HG03039 (cell line): ENCODE measurements around the gene FLAD1.

ENCODE experiments used
- ATAC-seq: cut with Tn5 transposase; IDR thresholded peaks from one replicate; pipeline ENCODE4 v1.9.1; 2021; ENCODE audit warnings: mild to moderate bottlenecking, moderate library complexity; ENCODE audit not compliant: unreplicated experiment

FLAD1 gene

GRCh38 chr1:154982897-154983648, at the start of gene FLAD1:
TSS of gene FLAD1 (plus strand) at chr1:154983344. CDS start at chr1:154983695, 351 bp downstream.
- peak; percentile 93 for ATAC-seq

GRCh38 chr1:154934358-154934948, 48.7 kb upstream of the FLAD1 start:
- ATAC-seq: no peak

DNA sequence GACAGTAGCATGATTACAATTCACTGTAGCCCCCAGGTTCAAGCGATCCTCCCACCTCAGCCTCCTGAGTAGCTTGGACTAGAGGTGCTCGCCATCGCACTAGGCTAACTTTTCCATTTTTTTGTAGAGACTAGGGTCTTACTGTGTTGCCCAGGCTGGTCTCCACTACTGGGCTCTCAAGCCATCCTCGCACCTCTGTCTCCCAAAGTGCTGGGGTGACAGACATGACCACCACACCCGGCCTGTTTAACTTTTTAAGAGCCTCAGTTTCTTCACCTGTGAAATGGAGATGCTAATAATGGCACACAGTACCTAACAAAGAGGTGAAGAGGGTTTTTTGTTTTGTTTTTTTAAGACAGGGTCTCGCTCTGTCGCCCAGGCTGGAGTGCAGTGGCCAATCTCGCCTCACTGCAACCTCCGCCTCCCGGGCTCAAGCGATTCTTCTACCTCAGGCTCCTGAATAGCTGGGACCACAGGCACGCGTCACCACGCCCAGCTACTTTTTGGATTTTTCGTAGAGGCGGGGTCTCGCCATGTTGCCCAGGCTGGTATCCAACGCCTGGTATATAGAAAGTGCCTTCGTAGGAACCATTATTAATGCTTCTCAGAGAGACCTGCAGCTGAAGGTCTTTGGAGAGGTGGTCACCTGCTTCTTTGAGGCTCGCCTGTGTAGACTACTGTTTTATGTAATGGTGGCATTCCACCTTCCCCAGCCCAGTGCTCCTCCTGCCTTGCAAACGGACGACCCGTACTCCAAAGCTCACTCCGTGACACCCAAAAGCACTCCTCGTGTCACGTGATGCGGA, 47.2 kb upstream of the FLAD1 start:
- ATAC-seq: no peak

DNA sequence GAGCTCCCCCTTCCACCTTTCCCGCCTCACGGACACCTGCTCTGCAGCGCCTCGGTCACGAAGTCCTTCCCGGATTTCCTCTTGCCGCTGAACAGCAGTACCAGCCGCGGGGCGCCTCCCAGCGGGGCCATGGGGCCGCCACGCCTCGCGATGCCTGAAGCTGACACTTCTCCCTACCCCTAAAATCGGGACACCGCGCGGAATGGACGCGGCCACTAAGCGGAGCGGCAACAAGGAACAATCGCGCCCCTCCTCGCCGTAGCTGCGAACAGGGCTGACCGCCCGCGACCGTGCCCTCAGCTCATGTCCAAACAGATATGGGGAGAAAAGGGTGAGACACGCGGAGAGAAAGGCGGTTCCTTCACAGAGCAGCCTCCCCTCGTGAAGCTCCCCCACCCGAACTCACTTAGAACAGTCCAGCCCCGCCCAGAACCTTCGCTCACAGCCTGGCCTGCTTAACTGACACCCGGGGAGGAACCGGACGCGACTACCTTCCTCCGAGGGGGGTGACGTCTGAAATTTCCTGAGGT, 46.5 kb upstream of the FLAD1 start, which contains the start of gene PMVK:
PMVK (minus strand) TSS at position 165 of the 530 bp plus-strand sequence; CDS start at position 131, 34 bp downstream.
- peak; percentile 77 for ATAC-seq

GRCh38 chr1:154937085-154937987, 45.8 kb upstream of the FLAD1 start:
- peak; percentile 49 for ATAC-seq

- ATAC-seq: no peak
Measured at GRCh38 chr1:154937988-154938386, 45.2 kb upstream of the FLAD1 start.

GRCh38 chr1:154938604-154939399, 44.3 kb upstream of the FLAD1 start:
- no peak for ATAC-seq

DNA sequence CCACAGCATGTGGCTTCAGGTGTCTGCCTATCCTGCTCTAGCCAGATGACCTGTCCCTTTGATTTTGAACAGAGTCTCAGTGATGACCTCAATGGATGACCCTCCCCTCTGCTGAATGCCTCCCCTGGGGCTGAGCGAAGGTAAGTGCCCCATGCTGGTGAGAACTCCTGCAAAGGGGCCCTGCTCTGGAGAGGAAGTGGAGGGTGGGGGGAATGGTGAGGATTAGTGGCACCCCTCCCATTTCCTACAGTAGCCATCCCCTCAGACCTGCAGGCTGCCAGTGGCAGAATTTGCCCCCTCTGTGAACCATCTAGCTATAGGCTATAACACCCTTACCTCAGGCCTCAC, 43.0 kb upstream of the FLAD1 start:
- ATAC-seq: no peak

GRCh38 chr1:154940651-154941194, 42.4 kb upstream of the FLAD1 start:
- no peak for ATAC-seq

DNA sequence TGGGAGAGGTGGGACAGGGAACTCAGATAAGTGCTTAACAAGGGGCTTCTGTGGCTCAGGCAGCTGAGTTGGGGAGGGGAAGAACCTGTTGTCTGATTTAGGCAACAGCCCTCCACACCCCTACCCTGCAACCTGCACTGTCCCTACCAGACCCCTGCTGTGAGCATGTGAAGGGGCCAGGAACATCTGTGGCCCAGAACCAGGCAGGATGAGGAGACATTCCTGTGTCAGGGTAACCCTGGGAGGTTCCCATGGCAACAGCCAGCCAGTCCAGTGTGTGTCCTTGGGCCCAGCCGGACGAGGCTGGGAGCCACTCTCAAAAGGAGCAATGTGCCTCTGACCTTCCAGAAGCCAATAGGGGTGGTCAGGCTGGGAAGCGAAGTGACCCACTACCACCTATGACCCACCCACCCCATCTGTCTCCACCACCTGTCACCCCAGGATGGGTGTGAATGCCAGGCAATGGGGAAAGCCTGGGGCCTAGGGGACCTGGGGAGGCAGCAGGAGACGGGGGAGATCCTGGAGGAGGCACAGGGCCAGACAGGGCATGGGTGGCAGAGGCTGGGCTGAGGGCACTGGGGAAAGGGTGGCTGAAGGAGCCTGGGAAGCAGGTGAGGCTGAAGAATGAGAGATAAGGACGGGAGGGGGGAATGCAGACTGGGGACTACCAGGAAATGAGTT, 41.7 kb upstream of the FLAD1 start:
- ATAC-seq: no peak

GRCh38 chr1:154943649-154944400, 39.3 kb upstream of the FLAD1 start:
- ATAC-seq: no peak

GRCh38 chr1:154944401-154945159, 38.6 kb upstream of the FLAD1 start:
- ATAC-seq: no peak

DNA sequence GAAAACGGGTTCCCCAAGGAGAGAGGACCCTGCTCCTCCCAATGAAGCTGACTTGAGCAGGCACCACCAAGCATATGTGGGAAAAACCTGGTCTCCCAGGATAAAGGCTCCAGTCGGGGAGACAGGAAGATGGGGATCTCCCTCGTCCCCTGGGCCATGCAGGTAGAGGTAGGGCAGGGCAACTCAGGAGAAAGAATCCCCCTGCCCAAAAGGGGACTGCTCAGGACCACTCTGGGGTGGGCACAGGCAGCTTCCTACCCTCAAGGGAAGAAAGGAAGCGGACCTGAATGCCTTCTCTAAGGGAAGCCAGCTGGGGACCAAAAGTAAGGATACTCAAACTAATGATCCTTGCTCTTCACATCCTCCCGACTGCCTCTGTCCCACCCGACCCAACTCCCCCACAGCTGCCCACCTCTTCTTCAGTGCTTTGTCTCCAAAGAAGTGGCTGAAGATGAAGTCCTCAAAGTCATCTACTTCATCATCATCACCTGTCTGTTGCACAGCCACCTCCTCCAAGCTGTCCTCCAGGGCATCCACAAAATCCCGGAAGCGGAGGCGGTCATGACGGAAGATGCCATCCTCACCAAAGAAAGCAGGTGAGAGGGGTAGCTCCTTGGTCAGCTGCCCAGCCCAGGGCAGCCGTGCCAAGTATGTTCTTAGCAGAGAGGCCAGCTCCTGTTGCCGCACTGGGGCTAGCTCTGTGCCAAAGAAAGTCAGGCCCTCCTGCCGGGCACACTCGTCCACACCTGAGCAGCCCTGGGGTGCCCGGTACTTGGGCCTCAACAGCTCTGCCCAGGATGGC, 37.8 kb upstream of the FLAD1 start:
- no peak for ATAC-seq

GRCh38 chr1:154945962-154946850, 36.9 kb upstream of the FLAD1 start:
- ATAC-seq: no peak

GRCh38 chr1:154948079-154948478, 35.1 kb upstream of the FLAD1 start:
- ATAC-seq: no peak
